ENCODE results near the gene RPS19BP1.

RPS19BP1 gene

GRCh38 chr22:39488563-39489083, 43.9 kb downstream of the RPS19BP1 start:
- DNase-seq = peak; percentile 46

- DNase-seq = no peak
Measured at GRCh38 chr22:39487826-39488520, 44.6 kb downstream of the RPS19BP1 start.

- no peak for DNase-seq
Measured at GRCh38 chr22:39486951-39487825, 45.4 kb downstream of the RPS19BP1 start.

- peak; percentile 41 for DNase-seq
Measured at GRCh38 chr22:39482768-39483167, 49.8 kb downstream of the RPS19BP1 start.

GRCh38 chr22:39481595-39481994, 51.0 kb downstream of the RPS19BP1 start:
- DNase-seq = no peak

GRCh38 chr22:39481054-39481453, 51.5 kb downstream of the RPS19BP1 start:
- DNase-seq = no peak

GRCh38 chr22:39480557-39480956, 52.0 kb downstream of the RPS19BP1 start:
- no peak for DNase-seq

- no peak for DNase-seq
Measured at GRCh38 chr22:39479254-39479653, 53.3 kb downstream of the RPS19BP1 start.

All from islet precursor cell (in vitro differentiated cells).